Measurements from ENCODE around the gene COLEC11. TPM values are rescaled to one million over a fixed set of nuclear protein-coding genes. Genes with fewer than 3 reads are reported as not detected.

COLEC11 gene
- total and polyA plus RNA-seq, 10 of the 15 experiments (the other 5 are each of a cell fraction or from before 2014, with no cell fraction given) = 0.08 to 0.74 (median 0.14) TPM; not detected in 4

DNA sequence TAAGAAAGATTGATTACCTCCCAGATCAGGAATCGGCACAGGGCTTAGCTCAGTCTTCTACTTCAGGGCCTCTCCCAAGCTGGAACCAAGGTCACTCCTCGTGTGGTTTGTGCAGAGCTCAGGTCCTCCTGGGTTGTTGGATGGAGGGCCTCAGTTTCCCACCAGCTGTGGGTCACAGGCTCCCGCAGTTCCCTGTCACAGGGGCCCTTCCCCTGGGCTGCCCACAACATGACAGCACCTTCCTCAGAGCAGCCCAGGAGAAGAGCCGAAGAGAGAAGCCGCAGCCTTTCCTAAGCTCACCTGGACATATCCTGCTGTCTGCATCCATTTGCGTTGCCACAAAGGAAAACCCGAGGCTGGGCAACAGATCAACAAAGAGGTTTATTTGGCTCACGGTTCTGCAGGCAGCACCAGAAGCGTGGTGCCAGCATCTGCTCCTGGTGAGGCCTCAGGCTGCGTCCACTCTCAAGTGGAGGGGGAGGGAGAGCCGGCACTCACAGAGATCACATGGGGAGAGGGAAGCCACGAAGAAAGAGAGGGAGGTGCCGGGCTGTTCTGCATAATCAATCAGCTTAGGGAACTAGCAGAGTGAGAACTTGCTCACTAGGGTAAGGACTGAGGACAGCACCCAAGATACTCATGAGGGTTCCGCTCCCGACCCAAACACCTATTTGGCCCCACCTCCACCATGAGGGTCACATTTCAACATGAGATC, 50.1 kb downstream of the COLEC11 start (continued):
- TF ChIP-seq, protein P1, sequence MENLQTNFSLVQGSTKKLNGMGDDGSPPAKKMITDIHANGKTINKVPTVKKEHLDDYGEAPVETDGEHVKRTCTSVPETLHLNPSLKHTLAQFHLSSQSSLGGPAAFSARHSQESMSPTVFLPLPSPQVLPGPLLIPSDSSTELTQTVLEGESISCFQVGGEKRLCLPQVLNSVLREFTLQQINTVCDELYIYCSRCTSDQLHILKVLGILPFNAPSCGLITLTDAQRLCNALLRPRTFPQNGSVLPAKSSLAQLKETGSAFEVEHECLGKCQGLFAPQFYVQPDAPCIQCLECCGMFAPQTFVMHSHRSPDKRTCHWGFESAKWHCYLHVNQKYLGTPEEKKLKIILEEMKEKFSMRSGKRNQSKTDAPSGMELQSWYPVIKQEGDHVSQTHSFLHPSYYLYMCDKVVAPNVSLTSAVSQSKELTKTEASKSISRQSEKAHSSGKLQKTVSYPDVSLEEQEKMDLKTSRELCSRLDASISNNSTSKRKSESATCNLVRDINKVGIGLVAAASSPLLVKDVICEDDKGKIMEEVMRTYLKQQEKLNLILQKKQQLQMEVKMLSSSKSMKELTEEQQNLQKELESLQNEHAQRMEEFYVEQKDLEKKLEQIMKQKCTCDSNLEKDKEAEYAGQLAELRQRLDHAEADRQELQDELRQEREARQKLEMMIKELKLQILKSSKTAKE (IDR thresholded peaks at IDR 0.05; ENCODE audit: low read depth, poor library complexity, severe bottlenecking) = no peak

DNA sequence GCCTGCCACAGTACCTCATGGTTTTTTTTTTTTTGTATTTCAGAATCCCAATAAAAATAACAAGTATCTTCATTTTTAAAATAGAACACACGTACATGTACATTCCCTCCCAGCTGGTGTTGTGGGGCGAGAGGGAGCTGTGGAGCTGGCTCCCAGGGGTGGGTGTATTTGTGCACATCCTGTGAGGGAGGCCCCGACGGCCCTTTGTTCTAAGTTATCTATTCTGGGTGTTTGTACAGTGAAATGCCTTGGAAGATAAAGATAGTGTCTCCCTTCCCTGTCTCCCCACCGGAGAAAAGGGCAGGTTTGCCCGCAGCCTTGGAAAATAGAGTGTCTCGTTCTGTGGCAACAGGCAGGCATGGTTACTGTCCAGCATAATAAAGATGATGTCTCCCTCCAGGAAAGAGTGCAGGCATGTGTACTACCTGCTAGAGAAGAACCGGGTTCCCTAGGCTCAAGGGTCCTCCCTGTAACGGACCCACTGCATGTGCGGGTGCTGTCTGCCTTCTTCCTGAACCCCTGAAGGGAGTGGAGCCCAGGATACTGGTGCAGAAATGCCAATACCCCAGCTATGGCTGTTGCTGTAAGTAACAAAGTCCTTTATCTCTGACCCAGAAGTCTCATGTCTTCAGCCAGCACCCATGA, 51.0 kb downstream of the COLEC11 start:
- 62% methylated on average over 10 of the region's 10 CpGs for WGBS (ENCODE audit: insufficient coverage, insufficient replicate concordance, low lambda C conversion rate, missing lambda C conversion rate)
- RAD21 ChIA-PET (ENCODE audit: unreplicated experiment) = no interaction called here
- H3K4me2 ChIP-seq (ENCODE audit: control insufficient read depth, insufficient read depth) = no peak overlapping the region
- TF ChIP-seq CHD1 (IDR thresholded peaks at IDR 0.05; ENCODE audit: low read depth, low read length) (no peak), CREB1 (IDR thresholded peaks at IDR 0.05; ENCODE audit: low read depth) (no peak), CBX5 (IDR thresholded peaks at IDR 0.05; ENCODE audit: low read depth) (no peak), HDAC6 (IDR thresholded peaks at IDR 0.05; ENCODE audit: unreplicated experiment) (no peak), CHD4 (IDR thresholded peaks at IDR 0.05) (no peak), SUZ12 (IDR thresholded peaks at IDR 0.05; ENCODE audit: unreplicated experiment) (no peak), FOXM1 (IDR thresholded peaks at IDR 0.05; ENCODE audit: low read depth, low read length) (no peak), NFYA (IDR thresholded peaks at IDR 0.05; ENCODE audit: borderline replicate concordance, low read depth, low read length) (no peak), ZNF217 (IDR thresholded peaks at IDR 0.05) (no peak)
- TF ChIP-seq, protein P2, sequence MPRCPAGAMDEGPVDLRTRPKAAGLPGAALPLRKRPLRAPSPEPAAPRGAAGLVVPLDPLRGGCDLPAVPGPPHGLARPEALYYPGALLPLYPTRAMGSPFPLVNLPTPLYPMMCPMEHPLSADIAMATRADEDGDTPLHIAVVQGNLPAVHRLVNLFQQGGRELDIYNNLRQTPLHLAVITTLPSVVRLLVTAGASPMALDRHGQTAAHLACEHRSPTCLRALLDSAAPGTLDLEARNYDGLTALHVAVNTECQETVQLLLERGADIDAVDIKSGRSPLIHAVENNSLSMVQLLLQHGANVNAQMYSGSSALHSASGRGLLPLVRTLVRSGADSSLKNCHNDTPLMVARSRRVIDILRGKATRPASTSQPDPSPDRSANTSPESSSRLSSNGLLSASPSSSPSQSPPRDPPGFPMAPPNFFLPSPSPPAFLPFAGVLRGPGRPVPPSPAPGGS (IDR thresholded peaks at IDR 0.05; ENCODE audit: borderline replicate concordance, insufficient read depth, low read depth, low read length, poor library complexity, severe bottlenecking) = no peak
- TF ChIP-seq, protein P3, sequence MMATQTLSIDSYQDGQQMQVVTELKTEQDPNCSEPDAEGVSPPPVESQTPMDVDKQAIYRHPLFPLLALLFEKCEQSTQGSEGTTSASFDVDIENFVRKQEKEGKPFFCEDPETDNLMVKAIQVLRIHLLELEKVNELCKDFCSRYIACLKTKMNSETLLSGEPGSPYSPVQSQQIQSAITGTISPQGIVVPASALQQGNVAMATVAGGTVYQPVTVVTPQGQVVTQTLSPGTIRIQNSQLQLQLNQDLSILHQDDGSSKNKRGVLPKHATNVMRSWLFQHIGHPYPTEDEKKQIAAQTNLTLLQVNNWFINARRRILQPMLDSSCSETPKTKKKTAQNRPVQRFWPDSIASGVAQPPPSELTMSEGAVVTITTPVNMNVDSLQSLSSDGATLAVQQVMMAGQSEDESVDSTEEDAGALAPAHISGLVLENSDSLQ (IDR thresholded peaks at IDR 0.05) = no peak
- TF ChIP-seq, protein P4, sequence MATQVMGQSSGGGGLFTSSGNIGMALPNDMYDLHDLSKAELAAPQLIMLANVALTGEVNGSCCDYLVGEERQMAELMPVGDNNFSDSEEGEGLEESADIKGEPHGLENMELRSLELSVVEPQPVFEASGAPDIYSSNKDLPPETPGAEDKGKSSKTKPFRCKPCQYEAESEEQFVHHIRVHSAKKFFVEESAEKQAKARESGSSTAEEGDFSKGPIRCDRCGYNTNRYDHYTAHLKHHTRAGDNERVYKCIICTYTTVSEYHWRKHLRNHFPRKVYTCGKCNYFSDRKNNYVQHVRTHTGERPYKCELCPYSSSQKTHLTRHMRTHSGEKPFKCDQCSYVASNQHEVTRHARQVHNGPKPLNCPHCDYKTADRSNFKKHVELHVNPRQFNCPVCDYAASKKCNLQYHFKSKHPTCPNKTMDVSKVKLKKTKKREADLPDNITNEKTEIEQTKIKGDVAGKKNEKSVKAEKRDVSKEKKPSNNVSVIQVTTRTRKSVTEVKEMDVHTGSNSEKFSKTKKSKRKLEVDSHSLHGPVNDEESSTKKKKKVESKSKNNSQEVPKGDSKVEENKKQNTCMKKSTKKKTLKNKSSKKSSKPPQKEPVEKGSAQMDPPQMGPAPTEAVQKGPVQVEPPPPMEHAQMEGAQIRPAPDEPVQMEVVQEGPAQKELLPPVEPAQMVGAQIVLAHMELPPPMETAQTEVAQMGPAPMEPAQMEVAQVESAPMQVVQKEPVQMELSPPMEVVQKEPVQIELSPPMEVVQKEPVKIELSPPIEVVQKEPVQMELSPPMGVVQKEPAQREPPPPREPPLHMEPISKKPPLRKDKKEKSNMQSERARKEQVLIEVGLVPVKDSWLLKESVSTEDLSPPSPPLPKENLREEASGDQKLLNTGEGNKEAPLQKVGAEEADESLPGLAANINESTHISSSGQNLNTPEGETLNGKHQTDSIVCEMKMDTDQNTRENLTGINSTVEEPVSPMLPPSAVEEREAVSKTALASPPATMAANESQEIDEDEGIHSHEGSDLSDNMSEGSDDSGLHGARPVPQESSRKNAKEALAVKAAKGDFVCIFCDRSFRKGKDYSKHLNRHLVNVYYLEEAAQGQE (IDR thresholded peaks at IDR 0.05; ENCODE audit: low read depth, low read length) = no peak

More for the DNA sequence above, 51.0 kb downstream of the COLEC11 start:
- ATAC-seq (no peak), FAIRE-seq (no peak), DNase-seq (ENCODE audit: low read depth, low spot score) (no peak)
- no peaks in the 10 kb centered on the region for H3K27me3 ChIP-seq (replicated peaks in 1 of 2; ENCODE audit: control insufficient read depth in 2 of 2, insufficient read depth in 2 of 2, low read length in 1 of 2)
- peaks cover 4% of the 10 kb centered on the region; the same call in 1 of the 2 replicates for H3K4me1 ChIP-seq (ENCODE audit: control insufficient read depth, insufficient read depth, low read length)
- in situ Hi-C loops (cut with MboI) (no loop called here), intact Hi-C loops (cut with micrococcal nuclease; ENCODE audit: unreplicated experiment) (no loop called here)
- BruUV-seq (replicated peaks) = no TSS peak
- H3K36me3 ChIP-seq (ENCODE audit: control insufficient read depth in 2 of 2, insufficient read depth in 2 of 2, low read length in 1 of 2) = no peaks in the 10 kb centered on the region
- SMC1A ChIA-PET (ENCODE audit: uncharacterized antibody, unreplicated experiment) = interaction anchor here (0.6 kb wide), 1 partner anchor 220 kb away, joined by 3 read pairs; no protein-coding TSS in a partner anchor
- H3K9ac ChIP-seq (ENCODE audit: control insufficient read depth, insufficient read depth, low read length) = no peak overlapping the region
- H4K20me1 ChIP-seq (ENCODE audit: control insufficient read depth, insufficient read depth) = no peaks in the 10 kb centered on the region
- CTCF ChIA-PET = no interaction called here
- H3K4me3 ChIP-seq = no peak overlapping the region
- H2AFZ ChIP-seq (ENCODE audit: control insufficient read depth, low read depth, low read length) = no peak overlapping the region
- H3K79me2 ChIP-seq (ENCODE audit: control insufficient read depth, insufficient read depth, low read length) = no peaks in the 10 kb centered on the region
- H3K9me3 ChIP-seq (replicated peaks; ENCODE audit: control insufficient read depth, insufficient read depth, low read length) = no peaks in the 10 kb centered on the region
- no peak overlapping the region for H3K27ac ChIP-seq (ENCODE audit: control insufficient read depth, insufficient read depth)
- POLR2A ChIA-PET = no interaction called here

Measured in GM12878 (cell line).